K562 (cell line): ENCODE data around the gene LTA. TPM values are rescaled to one million over a fixed set of nuclear protein-coding genes. Genes with fewer than 3 reads are reported as not detected.

Source experiments
- CBX8 ChIP-seq: fragments of 200-600 bp; sonication (generic); IDR thresholded peaks from 2 replicates; pipeline ENCODE4 v1.6.1; 2012; ENCODE audit warnings: borderline replicate concordance, mixed run types, low read depth, mild to moderate bottlenecking, moderate library complexity, mixed read lengths, low read length, control low read depth, inconsistent platforms; ENCODE audit not compliant: poor library complexity, severe bottlenecking; ENCODE audit errors: extremely low read depth
- CREBBP ChIP-seq: IDR thresholded peaks from one replicate; pipeline ENCODE4 v1.6.1; 2012; ENCODE audit warnings: low read depth, mild to moderate bottlenecking, control low read depth, inconsistent platforms, low read length
- SMC3 ChIP-seq: conservative IDR thresholded peaks from 2 replicates; pipeline ENCODE4 v1.6.1; 2011; ENCODE audit warnings: low read depth, low read length, improper control_type of control experiment; ENCODE audit not compliant: insufficient read depth
- TBP ChIP-seq: optimal IDR thresholded peaks from 2 replicates; pipeline ENCODE3; 2011; ENCODE audit warnings: low read depth, low read length, improper control_type of control experiment
- ZNF124 ChIP-seq: sonication (generic); formaldehyde crosslinking; IDR thresholded peaks from 2 replicates; pipeline ENCODE4 v1.8.1; 2022; ENCODE audit warnings: missing genetic modification reagents
- ZNF134 ChIP-seq: fragments of 250-450 bp; sonication (Bioruptor Pico); conservative IDR thresholded peaks from 2 replicates; pipeline ENCODE4 v1.4.0; 2020
- polyA plus RNA-seq, 8 experiments: library from polyadenylated mRNA; depleted of rRNA in 4 of 8; stranded (reverse) in 5 of 8; unstranded in 3 of 8; fragments of >200 nt; fragmentation: Nextera tagmentation in 2 of 8; fragmentation: Illumina TruSeq in 1 of 8; extraction: Ambion mirVana in 2 of 8; extraction: Trizol in 1 of 8; gene quantifications; 2 replicates each; pipeline versions ENCODE4 v1.2.1 to v1.2.3, GENCODE V29; 2011 to 2014; ENCODE audit warnings: inconsistent platforms in 1 of 8, missing spikeins in 1 of 8
- total RNA-seq, 7 experiments: library from RNA; depleted of rRNA in 6 of 7; stranded (reverse); fragments of >200 nt in 6 of 7; fragmentation: Illumina TruSeq in 2 of 7; extraction: Trizol in 2 of 7; gene quantifications; 2 replicates each; pipeline versions ENCODE4 v1.2.1 to v1.2.3, GENCODE V29; 2011 to 2021; ENCODE audit warnings: low replicate concordance in 1 of 7
- TF ChIP-seq, protein P1 (sequence below): fragments of 450-650 bp; IDR thresholded peaks from 2 replicates; pipeline ENCODE4 v1.6.1; 2017; ENCODE audit warnings: mild to moderate bottlenecking, moderate library complexity
- TF ChIP-seq, protein P2 (sequence below): IDR thresholded peaks from 2 replicates; pipeline ENCODE4 v1.6.1; 2016; ENCODE audit warnings: missing genetic modification characterization, missing compliant biosample characterization
- TF ChIP-seq, protein P3 (sequence below), 2 experiments: IDR thresholded peaks in 1 of 2; conservative IDR thresholded peaks in 1 of 2; 2 replicates each; pipeline ENCODE4 v1.6.1; 2016; ENCODE audit warnings: low read depth in 2 of 2, mild to moderate bottlenecking in 1 of 2, missing compliant biosample characterization in 1 of 2, missing genetic modification characterization in 1 of 2, moderate library complexity in 1 of 2
- TF ChIP-seq, protein P4 (sequence below), 2 experiments: fragments of 450-650 bp; IDR thresholded peaks; 2 replicates each; pipeline ENCODE4 v1.6.1; 2018; ENCODE audit warnings: mild to moderate bottlenecking in 2 of 2, low read depth in 1 of 2; ENCODE audit not compliant: partially characterized antibody in 2 of 2
- TF ChIP-seq, protein P5 (sequence below), 2 experiments: IDR thresholded peaks; 2 replicates each; pipeline ENCODE4 v1.6.1; 2012; ENCODE audit warnings: improper control_type of control experiment in 2 of 2, low read depth in 2 of 2, low read length in 2 of 2, borderline replicate concordance in 1 of 2

LTA gene
- total and polyA plus RNA-seq, 9 of the 15 experiments (the other 6 are each of a cell fraction or from before 2014, with no cell fraction given): 0.80 TPM; not detected in 8

DNA sequence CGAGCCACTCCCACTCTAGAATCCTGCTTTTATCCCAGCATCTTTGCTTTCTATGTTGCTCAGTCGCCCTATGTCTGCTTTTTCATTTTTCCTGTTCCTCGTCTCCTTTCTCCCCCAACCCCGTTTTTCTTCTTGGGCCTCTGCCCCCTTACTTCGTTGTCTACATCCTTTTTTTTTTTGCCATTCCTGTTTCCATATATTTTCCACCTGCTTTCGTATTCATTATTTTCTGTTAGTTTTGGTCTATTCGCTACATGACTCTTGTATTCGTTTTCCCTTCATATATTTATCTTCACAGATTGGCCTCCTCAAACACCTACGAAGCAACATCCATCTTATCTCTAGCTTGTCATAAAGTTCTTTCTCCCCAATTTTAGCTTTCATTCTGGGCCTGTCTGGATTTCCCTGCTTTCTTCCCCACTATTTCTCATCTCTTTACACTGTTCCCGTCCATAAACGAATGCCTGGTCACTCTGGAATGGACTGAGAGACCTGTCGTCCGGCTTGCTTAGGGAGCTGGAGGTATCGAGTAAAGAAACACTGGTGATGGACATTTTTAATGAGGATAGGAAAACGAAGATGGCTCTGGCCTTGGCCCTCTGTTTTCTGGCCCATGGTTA lies 49.3 kb downstream of the LTA start (continued):
- TF ChIP-seq SMC3: no peak
- TF ChIP-seq, protein P1, sequence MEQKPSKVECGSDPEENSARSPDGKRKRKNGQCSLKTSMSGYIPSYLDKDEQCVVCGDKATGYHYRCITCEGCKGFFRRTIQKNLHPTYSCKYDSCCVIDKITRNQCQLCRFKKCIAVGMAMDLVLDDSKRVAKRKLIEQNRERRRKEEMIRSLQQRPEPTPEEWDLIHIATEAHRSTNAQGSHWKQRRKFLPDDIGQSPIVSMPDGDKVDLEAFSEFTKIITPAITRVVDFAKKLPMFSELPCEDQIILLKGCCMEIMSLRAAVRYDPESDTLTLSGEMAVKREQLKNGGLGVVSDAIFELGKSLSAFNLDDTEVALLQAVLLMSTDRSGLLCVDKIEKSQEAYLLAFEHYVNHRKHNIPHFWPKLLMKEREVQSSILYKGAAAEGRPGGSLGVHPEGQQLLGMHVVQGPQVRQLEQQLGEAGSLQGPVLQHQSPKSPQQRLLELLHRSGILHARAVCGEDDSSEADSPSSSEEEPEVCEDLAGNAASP: no peak
- no peak for TF ChIP-seq CBX8
- TF ChIP-seq CREBBP: no peak
- TF ChIP-seq, protein P2, sequence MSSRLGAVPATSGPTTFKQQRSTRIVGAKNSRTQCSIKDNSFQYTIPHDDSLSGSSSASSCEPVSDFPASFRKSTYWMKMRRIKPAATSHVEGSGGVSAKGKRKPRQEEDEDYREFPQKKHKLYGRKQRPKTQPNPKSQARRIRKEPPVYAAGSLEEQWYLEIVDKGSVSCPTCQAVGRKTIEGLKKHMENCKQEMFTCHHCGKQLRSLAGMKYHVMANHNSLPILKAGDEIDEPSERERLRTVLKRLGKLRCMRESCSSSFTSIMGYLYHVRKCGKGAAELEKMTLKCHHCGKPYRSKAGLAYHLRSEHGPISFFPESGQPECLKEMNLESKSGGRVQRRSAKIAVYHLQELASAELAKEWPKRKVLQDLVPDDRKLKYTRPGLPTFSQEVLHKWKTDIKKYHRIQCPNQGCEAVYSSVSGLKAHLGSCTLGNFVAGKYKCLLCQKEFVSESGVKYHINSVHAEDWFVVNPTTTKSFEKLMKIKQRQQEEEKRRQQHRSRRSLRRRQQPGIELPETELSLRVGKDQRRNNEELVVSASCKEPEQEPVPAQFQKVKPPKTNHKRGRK (tag): peak; percentile 94
- TF ChIP-seq, protein P3, sequence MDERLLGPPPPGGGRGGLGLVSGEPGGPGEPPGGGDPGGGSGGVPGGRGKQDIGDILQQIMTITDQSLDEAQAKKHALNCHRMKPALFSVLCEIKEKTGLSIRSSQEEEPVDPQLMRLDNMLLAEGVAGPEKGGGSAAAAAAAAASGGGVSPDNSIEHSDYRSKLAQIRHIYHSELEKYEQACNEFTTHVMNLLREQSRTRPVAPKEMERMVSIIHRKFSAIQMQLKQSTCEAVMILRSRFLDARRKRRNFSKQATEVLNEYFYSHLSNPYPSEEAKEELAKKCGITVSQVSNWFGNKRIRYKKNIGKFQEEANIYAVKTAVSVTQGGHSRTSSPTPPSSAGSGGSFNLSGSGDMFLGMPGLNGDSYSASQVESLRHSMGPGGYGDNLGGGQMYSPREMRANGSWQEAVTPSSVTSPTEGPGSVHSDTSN (CRISPR knock-in tag; IDR thresholded peaks at IDR 0.05; ENCODE audit: low read depth): no peak
- TF ChIP-seq, protein P3 (tag; conservative IDR thresholded peaks at IDR 0.05; ENCODE audit: low read depth): no peak
- TF ChIP-seq, protein P4, sequence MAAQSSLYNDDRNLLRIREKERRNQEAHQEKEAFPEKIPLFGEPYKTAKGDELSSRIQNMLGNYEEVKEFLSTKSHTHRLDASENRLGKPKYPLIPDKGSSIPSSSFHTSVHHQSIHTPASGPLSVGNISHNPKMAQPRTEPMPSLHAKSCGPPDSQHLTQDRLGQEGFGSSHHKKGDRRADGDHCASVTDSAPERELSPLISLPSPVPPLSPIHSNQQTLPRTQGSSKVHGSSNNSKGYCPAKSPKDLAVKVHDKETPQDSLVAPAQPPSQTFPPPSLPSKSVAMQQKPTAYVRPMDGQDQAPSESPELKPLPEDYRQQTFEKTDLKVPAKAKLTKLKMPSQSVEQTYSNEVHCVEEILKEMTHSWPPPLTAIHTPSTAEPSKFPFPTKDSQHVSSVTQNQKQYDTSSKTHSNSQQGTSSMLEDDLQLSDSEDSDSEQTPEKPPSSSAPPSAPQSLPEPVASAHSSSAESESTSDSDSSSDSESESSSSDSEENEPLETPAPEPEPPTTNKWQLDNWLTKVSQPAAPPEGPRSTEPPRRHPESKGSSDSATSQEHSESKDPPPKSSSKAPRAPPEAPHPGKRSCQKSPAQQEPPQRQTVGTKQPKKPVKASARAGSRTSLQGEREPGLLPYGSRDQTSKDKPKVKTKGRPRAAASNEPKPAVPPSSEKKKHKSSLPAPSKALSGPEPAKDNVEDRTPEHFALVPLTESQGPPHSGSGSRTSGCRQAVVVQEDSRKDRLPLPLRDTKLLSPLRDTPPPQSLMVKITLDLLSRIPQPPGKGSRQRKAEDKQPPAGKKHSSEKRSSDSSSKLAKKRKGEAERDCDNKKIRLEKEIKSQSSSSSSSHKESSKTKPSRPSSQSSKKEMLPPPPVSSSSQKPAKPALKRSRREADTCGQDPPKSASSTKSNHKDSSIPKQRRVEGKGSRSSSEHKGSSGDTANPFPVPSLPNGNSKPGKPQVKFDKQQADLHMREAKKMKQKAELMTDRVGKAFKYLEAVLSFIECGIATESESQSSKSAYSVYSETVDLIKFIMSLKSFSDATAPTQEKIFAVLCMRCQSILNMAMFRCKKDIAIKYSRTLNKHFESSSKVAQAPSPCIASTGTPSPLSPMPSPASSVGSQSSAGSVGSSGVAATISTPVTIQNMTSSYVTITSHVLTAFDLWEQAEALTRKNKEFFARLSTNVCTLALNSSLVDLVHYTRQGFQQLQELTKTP (IDR thresholded peaks at IDR 0.05; ENCODE audit: low read depth in 1 of 2, partially characterized antibody in 2 of 2): peak; percentile 36 to 60
- TF ChIP-seq, protein P5, sequence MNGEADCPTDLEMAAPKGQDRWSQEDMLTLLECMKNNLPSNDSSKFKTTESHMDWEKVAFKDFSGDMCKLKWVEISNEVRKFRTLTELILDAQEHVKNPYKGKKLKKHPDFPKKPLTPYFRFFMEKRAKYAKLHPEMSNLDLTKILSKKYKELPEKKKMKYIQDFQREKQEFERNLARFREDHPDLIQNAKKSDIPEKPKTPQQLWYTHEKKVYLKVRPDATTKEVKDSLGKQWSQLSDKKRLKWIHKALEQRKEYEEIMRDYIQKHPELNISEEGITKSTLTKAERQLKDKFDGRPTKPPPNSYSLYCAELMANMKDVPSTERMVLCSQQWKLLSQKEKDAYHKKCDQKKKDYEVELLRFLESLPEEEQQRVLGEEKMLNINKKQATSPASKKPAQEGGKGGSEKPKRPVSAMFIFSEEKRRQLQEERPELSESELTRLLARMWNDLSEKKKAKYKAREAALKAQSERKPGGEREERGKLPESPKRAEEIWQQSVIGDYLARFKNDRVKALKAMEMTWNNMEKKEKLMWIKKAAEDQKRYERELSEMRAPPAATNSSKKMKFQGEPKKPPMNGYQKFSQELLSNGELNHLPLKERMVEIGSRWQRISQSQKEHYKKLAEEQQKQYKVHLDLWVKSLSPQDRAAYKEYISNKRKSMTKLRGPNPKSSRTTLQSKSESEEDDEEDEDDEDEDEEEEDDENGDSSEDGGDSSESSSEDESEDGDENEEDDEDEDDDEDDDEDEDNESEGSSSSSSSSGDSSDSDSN (IDR thresholded peaks at IDR 0.05; ENCODE audit: borderline replicate concordance in 1 of 2, low read depth in 2 of 2, low read length in 2 of 2): no peak
- no peak for TF ChIP-seq ZNF134 (CRISPR knock-in tag)
- TF ChIP-seq ZNF124: no peak
- no peak for TF ChIP-seq TBP
